Measurements from ENCODE around the gene DYRK3. TPM values are rescaled to one million over a fixed set of nuclear protein-coding genes. Genes with fewer than 3 reads are reported as not detected.

The DYRK3 gene
- total and polyA plus RNA-seq, 2 of the 8 experiments (the other 6 are each of a cell fraction or from before 2014, with no cell fraction given), result 2.1 to 8.5 TPM

DNA sequence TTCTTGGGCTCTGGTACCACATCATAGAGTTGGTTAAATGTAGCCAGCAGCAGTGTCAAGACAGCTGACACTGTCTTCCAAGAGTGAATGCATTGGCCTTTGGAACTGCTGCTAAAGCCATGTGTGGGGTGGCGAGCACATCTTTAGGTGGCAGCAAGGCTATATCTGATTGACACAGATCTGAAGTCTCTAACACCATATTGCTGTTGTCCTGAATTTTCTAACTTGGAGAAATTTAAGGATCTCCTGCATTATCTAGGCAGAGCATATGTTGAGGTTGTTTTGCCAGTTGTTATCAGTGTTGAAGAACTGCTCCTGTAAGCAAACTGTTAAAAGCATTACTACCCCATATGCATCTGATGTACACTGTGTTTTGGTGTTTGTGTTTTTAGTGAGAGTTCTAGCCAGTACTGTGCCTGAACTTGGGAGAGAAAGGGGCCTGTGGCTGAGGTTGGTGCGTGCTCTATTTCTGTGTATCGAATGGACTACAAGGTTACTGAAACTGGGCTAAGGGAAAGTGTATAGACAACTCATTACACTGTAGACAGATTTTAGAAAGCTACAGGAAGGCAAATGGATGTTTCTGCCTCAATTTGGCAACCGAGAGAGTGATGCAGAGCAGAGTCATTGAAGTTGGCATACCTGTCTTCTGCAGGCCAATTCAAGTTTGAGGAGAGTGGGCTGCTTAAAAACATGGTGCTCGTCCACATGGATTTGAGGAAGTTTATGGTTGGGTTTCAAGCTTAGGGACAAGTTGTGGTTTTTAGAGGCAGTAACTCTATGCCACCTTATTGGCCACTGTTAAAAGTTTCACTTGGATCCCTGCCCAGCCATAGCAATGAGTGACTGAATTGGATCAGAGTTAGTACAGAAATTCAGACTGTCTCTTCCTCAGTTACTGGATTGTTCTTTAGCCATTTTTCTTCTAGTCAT lies 16.9 kb downstream of the DYRK3 start:
- no peak overlapping the region for H4K91ac ChIP-seq (replicated peaks; ENCODE audit: insufficient read length, low read length)
- DNase-seq (ENCODE audit: low read depth in 1 of 2, low spot score in 2 of 2), result no peak
- H3K4me1 ChIP-seq (replicated peaks in 1 of 4; ENCODE audit: control insufficient read depth in 3 of 4, insufficient read depth in 4 of 4, low read length in 3 of 4), result no peaks in the 10 kb centered on the region
- H3K23me2 ChIP-seq (ENCODE audit: low read depth, low read length), result no peaks in the 10 kb centered on the region
- H3K9me3 ChIP-seq (ENCODE audit: insufficient read depth in 2 of 2, low read depth in 1 of 2, low read length in 1 of 2), result no peaks in the 10 kb centered on the region
- no peak overlapping the region for H3K56ac ChIP-seq (replicated peaks; ENCODE audit: insufficient read length, low read depth, low read length)
- peaks cover 2 to 3% (median 3%) of the 10 kb centered on the region in 4 experiments; a peak in 4 of 8 replicates for H3K36me3 ChIP-seq (ENCODE audit: control insufficient read depth in 2 of 4, insufficient read depth in 4 of 4, low read length in 3 of 4)
- H2BK12ac ChIP-seq (ENCODE audit: low read depth, low read length), result no peak overlapping the region
- no peak overlapping the region for H2BK20ac ChIP-seq (ENCODE audit: low read length)
- CTCF ChIA-PET (ENCODE audit: partially characterized antibody), result interaction anchor here (5.3 to 19.3 kb wide), 2 partner anchors 18 kb away, joined by 32 to 280 read pairs; partner anchors contain the start of gene DYRK3
- no peak overlapping the region for H3K4me3 ChIP-seq (ENCODE audit: extremely low read depth in 1 of 4, insufficient read depth in 2 of 4, low read depth in 3 of 4, low read length in 4 of 4)
- H3K4me2 ChIP-seq (ENCODE audit: insufficient read depth in 1 of 2, low read depth in 2 of 2, low read length in 2 of 2), result no peak overlapping the region
- H3K4ac ChIP-seq (replicated peaks; ENCODE audit: insufficient read length, low read depth, low read length), result no peak overlapping the region
- TF ChIP-seq SIRT6 (IDR thresholded peaks at IDR 0.05; ENCODE audit: low read length), result no peak
- TF ChIP-seq POU5F1 (IDR thresholded peaks at IDR 0.05; ENCODE audit: low read depth, low read length), result no peak
- no peak for TF ChIP-seq KDM4A (IDR thresholded peaks at IDR 0.05; ENCODE audit: low read depth, low read length, severe bottlenecking)
- TF ChIP-seq, protein P1, sequence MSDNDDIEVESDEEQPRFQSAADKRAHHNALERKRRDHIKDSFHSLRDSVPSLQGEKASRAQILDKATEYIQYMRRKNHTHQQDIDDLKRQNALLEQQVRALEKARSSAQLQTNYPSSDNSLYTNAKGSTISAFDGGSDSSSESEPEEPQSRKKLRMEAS (IDR thresholded peaks at IDR 0.05), result no peak
- no peak for TF ChIP-seq SRF (IDR thresholded peaks at IDR 0.05; ENCODE audit: low read depth, low read length)
- no peak for TF ChIP-seq KDM5A (IDR thresholded peaks at IDR 0.05; ENCODE audit: low read length)
- no peak for TF ChIP-seq SP1 (IDR thresholded peaks at IDR 0.05; ENCODE audit: low read depth, low read length)
- no peak overlapping the region for H2AK5ac ChIP-seq (ENCODE audit: low read depth, low read length)
- H3K27ac ChIP-seq (ENCODE audit: low read depth, low read length), result no peak overlapping the region
- H3K9ac ChIP-seq (replicated peaks in 1 of 4; ENCODE audit: extremely low read depth in 1 of 4, low read depth in 3 of 4, low read length in 3 of 4), result no peak overlapping the region
- no peak overlapping the region for H2BK120ac ChIP-seq (replicated peaks; ENCODE audit: low read depth, low read length)
- no peak overlapping the region for H2BK15ac ChIP-seq (ENCODE audit: low read length)
- H4K20me1 ChIP-seq (replicated peaks in 1 of 2; ENCODE audit: control insufficient read depth in 1 of 2, insufficient read depth in 2 of 2, low read length in 2 of 2), result no peaks in the 10 kb centered on the region
- no peak for FAIRE-seq
- no peak overlapping the region for H2BK5ac ChIP-seq (ENCODE audit: low read depth, low read length)
- WGBS, 2 experiments (ENCODE audit: extremely low coverage in 1 of 2, insufficient coverage in 1 of 2, insufficient read length in 1 of 2, insufficient replicate concordance in 2 of 2, low coverage in 1 of 2, low lambda C conversion rate in 2 of 2, missing lambda C conversion rate in 1 of 2), result 92% methylated on average over 5 of the region's 5 CpGs; no CpG with 5 or more reads in 1 of the 2 experiments
- no peak overlapping the region for H2AFZ ChIP-seq (ENCODE audit: low read length)
- no peak overlapping the region for H4K5ac ChIP-seq (ENCODE audit: insufficient read length, low read depth, low read length)
- H3K79me1 ChIP-seq (ENCODE audit: low read depth, low read length), result no peaks in the 10 kb centered on the region
- H3K27me3 ChIP-seq (replicated peaks in 1 of 4; ENCODE audit: control insufficient read depth in 3 of 4, extremely low read depth in 1 of 4, insufficient read depth in 3 of 4, low read length in 3 of 4), result peaks cover 0 to 5% (median 4%) of the 10 kb centered on the region in 4 experiments; a peak in 4 of 7 replicates
- H3K23ac ChIP-seq (ENCODE audit: insufficient read length), result no peak overlapping the region
- POLR2A ChIA-PET (ENCODE audit: partially characterized antibody), result no interaction called here
- H3K18ac ChIP-seq (ENCODE audit: extremely low read depth, low read length), result no peak overlapping the region
- no peaks in the 10 kb centered on the region for H3K79me2 ChIP-seq (ENCODE audit: control insufficient read depth in 1 of 2, insufficient read depth in 2 of 2, low read length in 2 of 2)
- no peak overlapping the region for H3K14ac ChIP-seq (ENCODE audit: insufficient read length)
- H4K8ac ChIP-seq (ENCODE audit: extremely low read depth, insufficient read depth, low read length), result no peak overlapping the region

Measured in H1 (cell line).